Measurements from ENCODE around the gene GLOD4. TPM values are rescaled to one million over a fixed set of nuclear protein-coding genes. Genes with fewer than 3 reads are reported as not detected.
"Not testable (repeated sequence)": the region's sequence is repeated elsewhere in the genome, so short reads cannot be mapped to it uniquely, and the experiment has no call there.

GLOD4 gene
- total and polyA plus RNA-seq, 2 experiments from 2014 or later = 68.1 to 120 TPM

DNA sequence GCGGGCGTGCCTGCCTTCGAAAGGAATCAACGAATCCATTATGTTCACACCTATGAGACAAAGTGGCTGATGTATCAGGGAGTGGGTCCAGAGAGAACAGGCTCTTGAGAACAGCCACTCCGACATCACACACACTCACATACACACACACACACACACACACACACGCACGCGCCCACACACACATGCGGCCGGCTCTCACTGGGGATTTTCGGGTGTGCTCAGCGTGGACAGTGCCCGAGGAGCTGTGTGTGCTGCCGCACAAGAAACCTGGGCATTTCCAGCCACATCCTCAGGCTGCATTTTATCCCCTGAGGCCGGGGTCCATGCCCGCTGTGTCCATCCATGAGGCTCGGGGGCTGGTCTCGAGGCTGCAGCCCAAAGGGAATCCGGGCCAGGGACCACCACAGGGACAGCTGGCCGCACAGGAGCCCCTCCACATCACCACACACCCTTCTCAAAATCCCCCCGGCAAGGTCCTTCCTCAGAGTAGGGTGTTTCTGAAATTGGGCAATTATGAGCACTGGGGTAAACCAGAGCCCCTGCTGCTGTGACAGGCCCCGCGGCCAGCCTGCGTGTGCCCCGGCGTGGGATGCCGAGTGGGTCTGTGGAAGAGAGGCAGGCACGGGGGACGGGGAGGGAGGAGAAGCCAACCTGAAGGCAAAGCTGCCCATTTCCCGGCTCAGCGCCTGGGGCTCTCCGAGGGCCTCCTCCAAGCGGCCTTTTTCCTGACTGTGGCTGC is 24.9 kb upstream of the GLOD4 start:
- H4K20me1 ChIP-seq (ENCODE audit: insufficient read depth, poor library complexity, severe bottlenecking) = no peaks in the 10 kb centered on the region
- TF ChIP-seq EZH2phosphoT487 (IDR thresholded peaks at IDR 0.05; ENCODE audit: low read depth, severe bottlenecking, unreplicated experiment) (no peak), EZH2 (IDR thresholded peaks at IDR 0.05; ENCODE audit: borderline replicate concordance) (no peak)
- TF ChIP-seq, protein P1, sequence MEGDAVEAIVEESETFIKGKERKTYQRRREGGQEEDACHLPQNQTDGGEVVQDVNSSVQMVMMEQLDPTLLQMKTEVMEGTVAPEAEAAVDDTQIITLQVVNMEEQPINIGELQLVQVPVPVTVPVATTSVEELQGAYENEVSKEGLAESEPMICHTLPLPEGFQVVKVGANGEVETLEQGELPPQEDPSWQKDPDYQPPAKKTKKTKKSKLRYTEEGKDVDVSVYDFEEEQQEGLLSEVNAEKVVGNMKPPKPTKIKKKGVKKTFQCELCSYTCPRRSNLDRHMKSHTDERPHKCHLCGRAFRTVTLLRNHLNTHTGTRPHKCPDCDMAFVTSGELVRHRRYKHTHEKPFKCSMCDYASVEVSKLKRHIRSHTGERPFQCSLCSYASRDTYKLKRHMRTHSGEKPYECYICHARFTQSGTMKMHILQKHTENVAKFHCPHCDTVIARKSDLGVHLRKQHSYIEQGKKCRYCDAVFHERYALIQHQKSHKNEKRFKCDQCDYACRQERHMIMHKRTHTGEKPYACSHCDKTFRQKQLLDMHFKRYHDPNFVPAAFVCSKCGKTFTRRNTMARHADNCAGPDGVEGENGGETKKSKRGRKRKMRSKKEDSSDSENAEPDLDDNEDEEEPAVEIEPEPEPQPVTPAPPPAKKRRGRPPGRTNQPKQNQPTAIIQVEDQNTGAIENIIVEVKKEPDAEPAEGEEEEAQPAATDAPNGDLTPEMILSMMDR (IDR thresholded peaks at IDR 0.05; ENCODE audit: poor library complexity) = no peak

DNA sequence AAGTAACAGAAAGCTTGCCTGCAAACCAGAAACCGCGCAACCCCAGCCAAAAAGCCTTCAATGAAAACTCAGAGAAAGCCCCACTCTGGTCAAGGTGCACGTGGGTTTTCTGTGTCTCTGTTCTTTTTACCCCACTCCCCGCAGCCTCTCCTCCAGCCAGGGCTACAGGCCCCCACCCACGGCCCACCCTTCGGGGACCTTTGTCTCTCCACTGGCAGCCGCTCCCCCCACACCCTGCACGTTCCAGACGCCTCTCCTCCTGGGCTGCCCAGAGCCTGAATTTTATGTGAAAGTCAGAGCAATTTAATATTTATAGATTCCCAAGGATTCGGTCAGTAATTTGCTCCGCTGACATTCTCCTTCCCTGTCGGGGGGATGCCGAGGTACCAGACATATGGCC is 24.3 kb upstream of the GLOD4 start:
- H3K4me3 ChIP-seq = no peak overlapping the region
- TF ChIP-seq, protein P1 (IDR thresholded peaks at IDR 0.05; ENCODE audit: poor library complexity) = no peak
- TF ChIP-seq EZH2phosphoT487 (IDR thresholded peaks at IDR 0.05; ENCODE audit: low read depth, severe bottlenecking, unreplicated experiment) = no peak
- no peak for TF ChIP-seq EZH2 (IDR thresholded peaks at IDR 0.05; ENCODE audit: borderline replicate concordance)
- H3K9me3 ChIP-seq (ENCODE audit: low read depth) = no peaks in the 10 kb centered on the region
- H3K36me3 ChIP-seq (replicated peaks; ENCODE audit: insufficient read depth, low read depth) = no peaks in the 10 kb centered on the region
- H3K4me1 ChIP-seq (ENCODE audit: insufficient read depth) = no peaks in the 10 kb centered on the region
- no peak for DNase-seq (ENCODE audit: low spot score)
- H3K79me2 ChIP-seq = peaks cover 5% of the 10 kb centered on the region
- no peaks in the 10 kb centered on the region for H4K20me1 ChIP-seq (ENCODE audit: insufficient read depth, poor library complexity, severe bottlenecking)
- no peak overlapping the region for H3K4me2 ChIP-seq
- no peaks in the 10 kb centered on the region for H3K9me2 ChIP-seq (replicated peaks; ENCODE audit: insufficient read depth)
- H3K27me3 ChIP-seq = no peaks in the 10 kb centered on the region
- 81% methylated on average over 12 of the region's 13 CpGs for WGBS (ENCODE audit: low lambda C conversion rate, missing lambda C conversion rate)
- H2AFZ ChIP-seq = no peak overlapping the region
- no peak overlapping the region for H3K27ac ChIP-seq

More for the DNA sequence above, 24.9 kb upstream of the GLOD4 start:
- DNase-seq (ENCODE audit: low spot score) = no peak
- WGBS (ENCODE audit: low lambda C conversion rate, missing lambda C conversion rate) = 84% methylated on average over 33 of the region's 33 CpGs
- Histone ChIP-seq H3K4me3 (no peak overlapping the region), H3K27me3 (no peaks in the 10 kb centered on the region), H3K27ac (no peak overlapping the region), H3K9me3 (ENCODE audit: low read depth) (no peaks in the 10 kb centered on the region), H3K4me2 (no peak overlapping the region), H3K36me3 (replicated peaks; ENCODE audit: insufficient read depth, low read depth) (no peaks in the 10 kb centered on the region), H3K79me2 (peaks cover 5% of the 10 kb centered on the region), H2AFZ (no peak overlapping the region), H3K4me1 (ENCODE audit: insufficient read depth) (no peaks in the 10 kb centered on the region), H3K9me2 (replicated peaks; ENCODE audit: insufficient read depth) (no peaks in the 10 kb centered on the region)

GRCh38 chr17:805886-806285 is 23.8 kb upstream of the GLOD4 start:
- H3K79me2 ChIP-seq; H3K36me3 ChIP-seq (replicated peaks; ENCODE audit: insufficient read depth, low read depth); H3K9me3 ChIP-seq (ENCODE audit: low read depth); H2AFZ ChIP-seq; H4K20me1 ChIP-seq (ENCODE audit: insufficient read depth, poor library complexity, severe bottlenecking); H3K4me3 ChIP-seq; H3K9me2 ChIP-seq (replicated peaks; ENCODE audit: insufficient read depth); H3K27ac ChIP-seq; H3K4me2 ChIP-seq; H3K4me1 ChIP-seq (ENCODE audit: insufficient read depth); DNase-seq (ENCODE audit: low spot score); H3K27me3 ChIP-seq: not testable (repeated sequence)
- WGBS (ENCODE audit: low lambda C conversion rate, missing lambda C conversion rate) = 98% methylated on average over 9 of the region's 23 CpGs

DNA sequence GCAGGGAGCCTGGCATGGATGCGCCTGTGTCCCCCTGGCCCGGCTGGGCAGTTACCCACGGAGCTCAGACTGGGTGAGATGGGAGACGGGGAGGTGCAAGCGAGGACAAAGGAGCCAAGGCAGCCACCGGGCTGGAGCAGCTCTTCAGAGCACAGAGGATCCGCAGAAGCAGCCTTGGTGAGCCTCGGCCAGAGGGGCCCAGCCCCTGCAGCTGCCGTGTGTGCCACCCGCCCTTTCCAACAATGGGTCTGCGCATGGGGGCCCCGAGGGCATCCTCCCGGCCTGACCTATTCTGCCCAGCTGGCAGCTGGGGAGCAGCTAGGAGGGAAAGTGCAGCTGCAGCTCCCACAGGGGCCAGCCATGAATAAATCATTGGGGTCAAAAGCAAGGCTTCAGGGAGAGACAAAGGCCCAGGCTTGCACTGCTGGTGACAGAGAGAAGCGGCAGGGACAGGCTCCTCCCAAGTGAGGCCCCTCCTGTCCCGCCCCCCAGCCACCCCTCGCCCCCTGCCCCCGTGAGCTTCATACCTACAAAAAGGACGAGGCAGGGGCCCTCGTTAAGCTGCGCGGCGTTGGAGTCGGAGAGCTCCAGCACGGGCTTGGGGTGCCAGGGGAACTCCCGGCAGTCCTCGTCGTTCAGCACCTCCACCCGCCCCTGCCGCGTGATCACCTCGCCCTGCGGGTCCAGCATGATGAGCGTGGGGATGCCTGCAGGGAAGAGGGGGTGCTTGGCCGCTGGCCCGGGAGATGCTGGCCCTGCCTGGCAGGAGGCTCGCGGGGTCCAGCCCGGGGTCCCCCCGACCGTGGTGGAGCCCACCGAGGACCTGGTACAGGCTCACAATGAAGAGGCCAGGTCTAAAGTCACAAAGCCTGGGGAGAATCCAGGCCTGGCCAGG is 22.7 kb upstream of the GLOD4 start:
- no peak for DNase-seq (ENCODE audit: low spot score)
- 95% methylated on average over 38 of the region's 41 CpGs for WGBS (ENCODE audit: low lambda C conversion rate, missing lambda C conversion rate)

More for the DNA sequence above, 22.7 kb upstream of the GLOD4 start:
- no peaks in the 10 kb centered on the region for H3K36me3 ChIP-seq (replicated peaks; ENCODE audit: insufficient read depth, low read depth)
- no peak for TF ChIP-seq EZH2 (IDR thresholded peaks at IDR 0.05; ENCODE audit: borderline replicate concordance)
- TF ChIP-seq, protein P1 (IDR thresholded peaks at IDR 0.05; ENCODE audit: poor library complexity) = no peak
- TF ChIP-seq EZH2phosphoT487 (IDR thresholded peaks at IDR 0.05; ENCODE audit: low read depth, severe bottlenecking, unreplicated experiment) = no peak
- peaks cover 5% of the 10 kb centered on the region for H3K79me2 ChIP-seq
- no peak overlapping the region for H3K4me2 ChIP-seq
- H3K27ac ChIP-seq = no peak overlapping the region
- no peaks in the 10 kb centered on the region for H3K9me2 ChIP-seq (replicated peaks; ENCODE audit: insufficient read depth)
- H4K20me1 ChIP-seq (ENCODE audit: insufficient read depth, poor library complexity, severe bottlenecking) = no peaks in the 10 kb centered on the region
- no peaks in the 10 kb centered on the region for H3K4me1 ChIP-seq (ENCODE audit: insufficient read depth)
- no peaks in the 10 kb centered on the region for H3K9me3 ChIP-seq (ENCODE audit: low read depth)
- no peak overlapping the region for H3K4me3 ChIP-seq
- no peak overlapping the region for H2AFZ ChIP-seq
- H3K27me3 ChIP-seq = no peaks in the 10 kb centered on the region
